K562 (cell line): ENCODE data around the gene AIFM3. TPM values are rescaled to one million over a fixed set of nuclear protein-coding genes. Genes with fewer than 3 reads are reported as not detected.

Source experiments
- BACH1 ChIP-seq: fragments of 200-800 bp; sonication (Bioruptor generic); IDR thresholded peaks from 2 replicates; pipeline ENCODE4 v1.6.1; 2016; ENCODE audit warnings: missing genetic modification characterization, missing compliant biosample characterization
- CHD7 ChIP-seq: fragments of 200-600 bp; sonication (generic); IDR thresholded peaks from one replicate; pipeline ENCODE4 v1.6.1; 2012; ENCODE audit warnings: mild to moderate bottlenecking, low read depth, low read length, inconsistent platforms
- HNRNPK ChIP-seq: fragments of 200-400 bp; formaldehyde crosslinking; IDR thresholded peaks from one replicate; pipeline ENCODE4 v1.6.1; 2018; ENCODE audit warnings: mild to moderate bottlenecking, low read depth, low read length; ENCODE audit not compliant: poor library complexity, severe bottlenecking
- KAT7 ChIP-seq: sonication (generic); formaldehyde crosslinking; IDR thresholded peaks from 2 replicates; pipeline ENCODE4 v1.8.0; 2022; ENCODE audit warnings: missing genetic modification reagents, mild to moderate bottlenecking, borderline replicate concordance
- KDM2B ChIP-seq: fragments of 250-450 bp; sonication (Bioruptor Pico); IDR thresholded peaks from 2 replicates; pipeline ENCODE4 v1.8.0; 2021; ENCODE audit warnings: mild to moderate bottlenecking, moderate library complexity
- KLF1 ChIP-seq: fragments of 450-650 bp; IDR thresholded peaks from 2 replicates; pipeline ENCODE4 v1.6.1; 2016; ENCODE audit warnings: missing genetic modification characterization, missing compliant biosample characterization
- MXD1 ChIP-seq: fragments of 250-450 bp; sonication (Bioruptor Pico); IDR thresholded peaks from 2 replicates; pipeline ENCODE4 v1.8.0; 2021; ENCODE audit warnings: borderline replicate concordance, mild to moderate bottlenecking, moderate library complexity; ENCODE audit not compliant: poor library complexity, severe bottlenecking
- PCBP1 ChIP-seq: fragments of 200-400 bp; formaldehyde crosslinking; IDR thresholded peaks from 2 replicates; pipeline ENCODE4 v1.6.1; 2018; ENCODE audit warnings: mild to moderate bottlenecking, low read depth, low read length; ENCODE audit not compliant: poor library complexity, severe bottlenecking
- RFX1 ChIP-seq: fragments of 450-650 bp; IDR thresholded peaks from 2 replicates; pipeline ENCODE4 v1.6.1; 2016; ENCODE audit warnings: mild to moderate bottlenecking, moderate library complexity
- SP1 ChIP-seq: sonication (generic); formaldehyde crosslinking; IDR thresholded peaks from 2 replicates; pipeline ENCODE4 v1.8.1; 2022; ENCODE audit warnings: mild to moderate bottlenecking, missing genetic modification reagents
- ZNF146 ChIP-seq: IDR thresholded peaks from one replicate; pipeline ENCODE4 v1.6.1; 2018; ENCODE audit warnings: missing compliant biosample characterization; ENCODE audit not compliant: unreplicated experiment
- ZNF232 ChIP-seq: sonication (generic); formaldehyde crosslinking; IDR thresholded peaks from 2 replicates; pipeline ENCODE4 v1.8.0; 2022; ENCODE audit warnings: mild to moderate bottlenecking, missing genetic modification reagents
- ZNF518B ChIP-seq: fragments of 250-450 bp; sonication (Bioruptor Pico); IDR thresholded peaks from 2 replicates; pipeline ENCODE4 v1.5.0; 2021; ENCODE audit warnings: mild to moderate bottlenecking, moderate library complexity
- ZZZ3 ChIP-seq: fragments of 450-650 bp; IDR thresholded peaks from 2 replicates; pipeline ENCODE4 v1.6.1; 2016; ENCODE audit warnings: antibody characterized with exemption, mild to moderate bottlenecking, moderate library complexity
- polyA plus RNA-seq, 8 experiments: library from polyadenylated mRNA; depleted of rRNA in 4 of 8; stranded (reverse) in 5 of 8; unstranded in 3 of 8; fragments of >200 nt; fragmentation: Nextera tagmentation in 2 of 8; fragmentation: Illumina TruSeq in 1 of 8; extraction: Ambion mirVana in 2 of 8; extraction: Trizol in 1 of 8; gene quantifications; 2 replicates each; pipeline versions ENCODE4 v1.2.1 to v1.2.3, GENCODE V29; 2011 to 2014; ENCODE audit warnings: inconsistent platforms in 1 of 8, missing spikeins in 1 of 8
- total RNA-seq, 7 experiments: library from RNA; depleted of rRNA in 6 of 7; stranded (reverse); fragments of >200 nt in 6 of 7; fragmentation: Illumina TruSeq in 2 of 7; extraction: Trizol in 2 of 7; gene quantifications; 2 replicates each; pipeline versions ENCODE4 v1.2.1 to v1.2.3, GENCODE V29; 2011 to 2021; ENCODE audit warnings: low replicate concordance in 1 of 7

Gene AIFM3
- total and polyA plus RNA-seq, 9 of the 15 experiments (the other 6 are each of a cell fraction or from before 2014, with no cell fraction given): 0.03 to 0.20 (median 0.07) TPM; not detected in 1

GRCh38 chr22:20945578-20945934 lies 21.5 kb upstream of the AIFM3 start (continued):
- TF ChIP-seq CHD7 (no peak), ZNF232 (no peak), SP1 (CRISPR knock-in tag) (no peak), HNRNPK (no peak), ZZZ3 (no peak), KLF1 (tag) (no peak), BACH1 (no peak), ZNF518B (CRISPR knock-in tag) (no peak), KAT7 (no peak), RFX1 (no peak), ZNF146 (CRISPR knock-in tag) (no peak), KDM2B (CRISPR knock-in tag) (no peak), MXD1 (CRISPR knock-in tag) (no peak), PCBP1 (no peak)
